ENCODE data around the gene CCDC177. TPM values are rescaled to one million over a fixed set of nuclear protein-coding genes. Genes with fewer than 3 reads are reported as not detected.

The CCDC177 gene
- total RNA-seq, 1 donor from 2014 or later, result not detected

GRCh38 chr14:69593018-69593677, 18.5 kb upstream of the CCDC177 start:
- DNase-seq (ENCODE audit: low spot score), result no peak
- peaks cover 11% of the 10 kb centered on the region for H3K4me1 Mint-ChIP-seq (ENCODE audit: unreplicated experiment)
- H3K9me3 Mint-ChIP-seq (ENCODE audit: unreplicated experiment), result no peaks in the 10 kb centered on the region
- H3K27me3 Mint-ChIP-seq (ENCODE audit: unreplicated experiment), result peaks cover 5% of the 10 kb centered on the region
- H3K4me3 Mint-ChIP-seq (ENCODE audit: unreplicated experiment), result no peak overlapping the region
- H3K27ac Mint-ChIP-seq (ENCODE audit: unreplicated experiment), result no peak overlapping the region
- H3K36me3 Mint-ChIP-seq (ENCODE audit: low read depth, unreplicated experiment), result no peaks in the 10 kb centered on the region
- TF ChIP-seq, protein P1, sequence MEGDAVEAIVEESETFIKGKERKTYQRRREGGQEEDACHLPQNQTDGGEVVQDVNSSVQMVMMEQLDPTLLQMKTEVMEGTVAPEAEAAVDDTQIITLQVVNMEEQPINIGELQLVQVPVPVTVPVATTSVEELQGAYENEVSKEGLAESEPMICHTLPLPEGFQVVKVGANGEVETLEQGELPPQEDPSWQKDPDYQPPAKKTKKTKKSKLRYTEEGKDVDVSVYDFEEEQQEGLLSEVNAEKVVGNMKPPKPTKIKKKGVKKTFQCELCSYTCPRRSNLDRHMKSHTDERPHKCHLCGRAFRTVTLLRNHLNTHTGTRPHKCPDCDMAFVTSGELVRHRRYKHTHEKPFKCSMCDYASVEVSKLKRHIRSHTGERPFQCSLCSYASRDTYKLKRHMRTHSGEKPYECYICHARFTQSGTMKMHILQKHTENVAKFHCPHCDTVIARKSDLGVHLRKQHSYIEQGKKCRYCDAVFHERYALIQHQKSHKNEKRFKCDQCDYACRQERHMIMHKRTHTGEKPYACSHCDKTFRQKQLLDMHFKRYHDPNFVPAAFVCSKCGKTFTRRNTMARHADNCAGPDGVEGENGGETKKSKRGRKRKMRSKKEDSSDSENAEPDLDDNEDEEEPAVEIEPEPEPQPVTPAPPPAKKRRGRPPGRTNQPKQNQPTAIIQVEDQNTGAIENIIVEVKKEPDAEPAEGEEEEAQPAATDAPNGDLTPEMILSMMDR (IDR thresholded peaks at IDR 0.05; ENCODE audit: unreplicated experiment), result no peak

DNA sequence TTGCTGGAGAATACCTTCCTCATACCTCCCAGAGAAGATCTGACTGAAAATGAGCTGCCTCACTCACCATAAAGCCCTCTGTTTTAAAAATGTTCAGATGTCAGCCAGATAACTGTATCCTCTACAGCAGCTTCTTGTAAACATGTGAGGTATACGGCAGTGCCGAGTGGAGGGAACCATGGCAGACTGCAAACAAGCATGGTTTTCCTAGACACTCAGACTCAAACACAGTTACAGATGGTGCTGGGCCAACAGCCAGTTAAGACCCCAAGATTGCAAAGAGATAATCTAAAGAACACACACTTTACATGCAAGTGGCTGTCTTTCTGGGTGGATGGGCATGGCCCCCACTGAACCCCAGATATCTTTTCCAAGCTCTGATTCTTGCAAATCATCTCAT, 16.6 kb upstream of the CCDC177 start:
- no peak for DNase-seq (ENCODE audit: low spot score)
- Mint-ChIP-seq H3K27me3 (ENCODE audit: unreplicated experiment) (peaks cover 5% of the 10 kb centered on the region), H3K4me3 (ENCODE audit: unreplicated experiment) (no peak overlapping the region), H3K27ac (ENCODE audit: unreplicated experiment) (no peak overlapping the region), H3K4me1 (ENCODE audit: unreplicated experiment) (peaks cover 26% of the 10 kb centered on the region), H3K9me3 (ENCODE audit: unreplicated experiment) (no peaks in the 10 kb centered on the region), H3K36me3 (ENCODE audit: low read depth, unreplicated experiment) (no peaks in the 10 kb centered on the region)
- TF ChIP-seq, protein P1 (IDR thresholded peaks at IDR 0.05; ENCODE audit: unreplicated experiment), result no peak

DNA sequence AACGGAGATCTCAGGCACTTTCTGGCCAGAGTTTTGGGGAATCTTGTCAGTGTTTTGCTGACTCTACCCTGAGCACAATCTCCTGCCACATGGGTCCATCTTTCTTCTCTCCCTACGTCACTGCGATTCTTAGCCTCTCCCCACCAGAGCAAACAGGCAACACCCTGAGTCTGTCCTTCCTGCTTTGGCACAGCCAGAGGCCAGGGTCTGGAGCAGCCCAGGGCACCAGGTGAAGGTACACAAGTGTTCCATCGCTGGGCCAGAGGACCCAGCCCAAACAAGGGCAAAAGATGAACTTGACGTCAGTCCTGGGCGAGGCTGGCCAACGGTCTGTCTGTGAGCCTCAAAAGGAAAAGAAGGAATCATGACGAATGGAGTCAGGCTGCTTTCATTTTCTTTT, 12.7 kb upstream of the CCDC177 start:
- Mint-ChIP-seq H3K36me3 (ENCODE audit: low read depth, unreplicated experiment) (no peaks in the 10 kb centered on the region), H3K27me3 (ENCODE audit: unreplicated experiment) (peaks cover 4% of the 10 kb centered on the region), H3K4me1 (ENCODE audit: unreplicated experiment) (peaks cover 36% of the 10 kb centered on the region), H3K4me3 (ENCODE audit: unreplicated experiment) (no peak overlapping the region), H3K27ac (ENCODE audit: unreplicated experiment) (no peak overlapping the region), H3K9me3 (ENCODE audit: unreplicated experiment) (no peaks in the 10 kb centered on the region)
- DNase-seq (ENCODE audit: low spot score), result no peak
- TF ChIP-seq, protein P1 (IDR thresholded peaks at IDR 0.05; ENCODE audit: unreplicated experiment), result no peak

DNA sequence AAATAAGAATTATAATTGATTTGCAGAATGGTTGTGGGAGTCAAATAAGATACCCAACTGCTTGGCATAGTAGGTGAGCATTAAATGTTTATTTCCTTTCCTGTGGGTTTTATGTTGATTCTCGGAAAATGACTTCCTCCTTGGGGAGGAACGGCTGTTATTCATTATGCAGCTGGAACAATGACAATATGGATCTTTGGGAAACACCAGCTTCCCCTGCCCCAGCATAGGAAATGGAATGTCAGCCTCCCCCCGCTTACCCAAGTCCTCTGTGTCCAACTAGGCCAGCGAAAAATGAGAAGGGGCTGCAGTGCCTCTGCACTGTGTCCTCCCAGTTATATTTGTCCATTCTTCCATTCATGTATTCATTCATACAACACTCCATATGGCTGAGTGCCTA, 11.7 kb upstream of the CCDC177 start:
- TF ChIP-seq, protein P1 (IDR thresholded peaks at IDR 0.05; ENCODE audit: unreplicated experiment), result no peak
- peaks cover 1% of the 10 kb centered on the region for H3K27me3 Mint-ChIP-seq (ENCODE audit: unreplicated experiment)
- H3K9me3 Mint-ChIP-seq (ENCODE audit: unreplicated experiment), result no peaks in the 10 kb centered on the region
- H3K27ac Mint-ChIP-seq (ENCODE audit: unreplicated experiment), result peak overlapping the region; percentile 54
- no peaks in the 10 kb centered on the region for H3K36me3 Mint-ChIP-seq (ENCODE audit: low read depth, unreplicated experiment)
- no peak for DNase-seq (ENCODE audit: low spot score)
- peaks cover 31% of the 10 kb centered on the region for H3K4me1 Mint-ChIP-seq (ENCODE audit: unreplicated experiment)
- no peak overlapping the region for H3K4me3 Mint-ChIP-seq (ENCODE audit: unreplicated experiment)

GRCh38 chr14:69584389-69584788, 9.7 kb upstream of the CCDC177 start:
- Mint-ChIP-seq H3K27ac (ENCODE audit: unreplicated experiment) (no peak overlapping the region), H3K4me1 (ENCODE audit: unreplicated experiment) (peaks cover 27% of the 10 kb centered on the region), H3K27me3 (ENCODE audit: unreplicated experiment) (peaks cover 1% of the 10 kb centered on the region), H3K9me3 (ENCODE audit: unreplicated experiment) (no peaks in the 10 kb centered on the region), H3K36me3 (ENCODE audit: low read depth, unreplicated experiment) (no peaks in the 10 kb centered on the region), H3K4me3 (ENCODE audit: unreplicated experiment) (no peak overlapping the region)
- DNase-seq (ENCODE audit: low spot score), result no peak
- TF ChIP-seq, protein P1 (IDR thresholded peaks at IDR 0.05; ENCODE audit: unreplicated experiment), result no peak

Measured in endothelial cell (in vitro differentiated cells).